HG03469 (cell line): ENCODE measurements around the gene GYPB.
"Not testable (repeated sequence)": the region's sequence is repeated elsewhere in the genome, so short reads cannot be mapped to it uniquely, and the experiment has no call there.

Experiments
- ATAC-seq: cut with Tn5 transposase; IDR thresholded peaks from one replicate; pipeline ENCODE4 v1.9.1; 2021; ENCODE audit warnings: mild to moderate bottlenecking, moderate library complexity, moderate number of reproducible peaks; ENCODE audit not compliant: unreplicated experiment

GYPB gene

DNA sequence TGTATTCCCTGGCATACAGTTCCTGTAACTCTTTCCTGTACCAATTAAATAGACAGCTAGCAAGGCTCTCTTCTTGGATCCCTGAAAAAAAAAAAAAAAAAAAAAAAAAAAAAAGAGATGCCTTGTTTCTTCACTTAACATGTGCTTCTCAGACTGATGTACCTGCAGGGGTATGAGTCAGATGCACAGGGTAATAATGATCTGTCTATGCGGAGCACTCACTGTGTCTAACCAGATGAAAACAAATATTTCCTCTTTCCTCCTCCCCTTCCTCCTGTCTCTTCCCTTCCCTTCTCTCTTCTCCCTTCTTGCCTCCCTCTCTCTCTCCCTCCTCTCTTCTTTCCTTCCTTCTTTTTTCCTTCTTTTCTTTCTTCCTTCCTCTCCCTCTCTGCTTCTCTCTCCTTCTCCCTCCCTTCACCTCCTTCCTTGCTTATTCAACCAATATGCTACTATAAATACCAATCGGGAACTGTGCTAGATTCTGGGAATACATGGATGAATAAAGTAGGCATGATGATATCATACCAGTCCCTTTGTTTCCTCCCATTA is 3.0 kb downstream of the GYPB start:
- ATAC-seq = not testable (repeated sequence)

DNA sequence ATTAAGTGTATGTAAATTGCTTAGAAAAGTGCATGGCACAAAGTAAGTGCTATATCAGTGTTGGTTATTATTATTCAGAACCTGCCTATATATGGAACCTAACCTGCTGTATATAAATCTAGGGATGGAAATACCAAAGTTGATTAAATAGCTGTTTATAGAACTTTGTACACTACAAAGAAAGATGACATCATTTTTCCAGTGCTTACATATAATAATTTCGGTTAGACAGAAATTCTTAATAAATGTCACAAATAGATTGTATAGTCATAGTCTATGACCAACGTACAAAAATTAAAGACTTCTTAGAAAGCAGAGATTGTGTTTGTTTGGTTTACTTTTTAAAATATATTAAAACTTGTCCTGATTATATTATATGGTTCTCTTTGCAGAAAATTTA is 4.4 kb downstream of the GYPB start:
- ATAC-seq = no peak

DNA sequence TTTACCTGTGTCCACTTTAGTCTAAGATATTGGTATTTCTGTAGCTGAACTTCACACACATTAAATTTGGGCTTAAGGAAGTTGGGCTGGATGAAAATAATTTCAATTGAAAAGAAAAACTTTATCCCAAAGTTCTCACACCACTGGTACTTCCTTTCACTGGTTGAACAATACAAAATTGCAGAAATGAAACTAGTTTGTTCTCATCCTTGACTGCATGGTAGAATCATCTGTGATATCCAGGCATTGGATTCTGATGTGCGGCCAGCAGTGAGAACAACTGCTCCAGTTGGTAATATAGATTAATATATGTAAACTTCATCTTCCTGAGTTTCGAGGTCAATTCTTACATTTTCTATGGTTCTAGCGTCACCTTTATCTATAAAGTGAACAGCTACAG is 10.6 kb downstream of the GYPB start:
- not testable (repeated sequence) for ATAC-seq

GRCh38 chr4:144007960-144008359 is 11.2 kb downstream of the GYPB start:
- not testable (repeated sequence) for ATAC-seq

DNA sequence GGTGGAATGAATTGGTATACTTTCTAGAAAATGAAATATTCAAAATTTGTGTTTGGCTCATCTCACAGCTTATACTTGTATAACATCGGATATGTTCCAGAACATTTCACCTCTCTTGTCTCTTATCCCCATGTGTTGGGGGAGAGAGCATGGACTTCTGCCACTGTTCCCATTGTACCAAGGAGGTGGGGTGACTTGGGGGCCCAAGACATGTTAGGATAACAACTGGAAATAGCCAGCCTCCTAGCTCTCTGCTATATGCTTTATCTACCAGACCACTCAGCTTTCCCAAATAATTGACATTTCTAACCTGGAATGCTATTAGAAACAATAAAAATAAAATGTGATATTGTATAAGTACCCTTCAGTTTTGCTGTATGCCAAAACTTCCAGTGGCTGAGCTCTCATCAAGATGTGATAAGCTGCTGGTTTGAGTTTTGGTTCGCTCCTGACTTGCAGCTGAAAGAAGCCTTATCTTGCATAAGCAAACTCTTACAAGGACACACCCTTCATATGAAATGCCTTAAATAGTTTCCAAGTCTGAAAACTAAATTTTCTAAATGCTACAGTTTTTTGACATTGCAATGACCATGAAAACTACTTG is 12.9 kb downstream of the GYPB start:
- ATAC-seq = not testable (repeated sequence)

DNA sequence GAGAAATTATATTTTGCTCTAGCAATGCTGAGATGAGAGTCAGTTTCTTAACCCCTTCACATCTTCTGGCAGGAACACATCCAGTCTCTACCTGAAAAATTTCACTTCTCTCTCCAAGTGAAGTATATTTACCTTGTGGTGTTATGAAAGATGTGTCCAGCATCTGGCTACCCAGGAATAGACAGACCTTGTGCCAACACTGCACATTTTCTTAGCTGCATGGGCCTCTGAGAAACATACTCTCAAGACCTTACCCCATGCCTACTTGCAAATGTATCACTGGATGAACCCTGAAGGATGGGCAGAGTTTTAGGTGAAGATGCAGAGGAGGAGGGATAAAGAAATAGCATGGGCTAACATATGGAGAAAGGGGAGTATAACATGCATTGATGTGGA is 13.6 kb downstream of the GYPB start:
- not testable (repeated sequence) for ATAC-seq

DNA sequence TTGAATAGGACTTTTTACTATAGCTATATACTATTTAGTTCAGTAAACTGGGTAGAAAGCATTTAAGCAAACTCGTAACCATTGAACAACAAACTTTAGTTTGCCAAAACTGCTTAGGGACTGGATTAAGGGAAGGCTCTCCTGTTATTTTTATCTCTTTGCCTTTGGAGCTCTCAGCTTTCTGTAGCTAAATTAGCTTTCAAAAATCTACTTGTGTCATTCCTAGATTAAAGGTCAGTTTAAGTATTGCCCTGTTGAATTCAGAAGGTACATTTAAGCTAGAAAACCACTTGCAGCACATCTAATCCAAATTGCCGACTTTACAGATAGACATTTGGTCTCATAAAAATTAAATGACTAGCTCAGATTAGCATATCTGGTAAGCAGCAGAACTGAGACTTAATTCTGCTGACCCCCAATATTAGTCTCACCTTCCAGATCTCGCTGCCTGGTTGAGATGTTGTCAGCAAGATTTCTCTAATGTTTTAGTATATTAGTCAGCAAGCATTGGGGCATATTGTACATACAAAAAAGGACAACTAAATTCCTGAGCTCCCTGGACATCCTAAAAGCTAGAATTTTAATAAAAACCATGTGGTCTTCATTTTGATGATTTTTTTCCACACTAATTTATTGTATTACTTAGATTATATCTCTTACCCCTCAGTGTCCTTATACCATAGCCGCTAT is 14.2 kb downstream of the GYPB start:
- ATAC-seq = not testable (repeated sequence)

DNA sequence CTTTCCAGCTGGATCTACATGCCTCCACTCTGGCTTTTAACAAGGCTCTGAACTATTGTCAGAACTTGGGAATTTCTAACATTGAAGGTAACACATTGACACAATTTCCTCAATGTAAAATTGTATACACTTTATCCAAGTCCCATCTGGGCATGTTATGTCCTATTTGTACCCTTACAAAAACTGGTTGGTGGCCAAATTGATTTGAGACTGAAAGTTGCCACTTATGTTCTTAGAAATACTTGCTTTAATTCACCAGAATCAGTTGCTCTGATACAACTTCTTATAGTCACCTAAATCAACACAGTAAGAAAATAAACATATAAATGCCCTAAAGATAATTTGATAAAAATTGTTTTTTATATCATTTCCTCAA is 15.3 kb downstream of the GYPB start:
- ATAC-seq = not testable (repeated sequence)

- not testable (repeated sequence) for ATAC-seq
Measured at GRCh38 chr4:144003205-144003889, 15.8 kb downstream of the GYPB start.

GRCh38 chr4:144000331-144000995 is 18.7 kb downstream of the GYPB start:
- ATAC-seq = not testable (repeated sequence)

GRCh38 chr4:143996193-143996592 is 23.0 kb downstream of the GYPB start:
- ATAC-seq = not testable (repeated sequence)

DNA sequence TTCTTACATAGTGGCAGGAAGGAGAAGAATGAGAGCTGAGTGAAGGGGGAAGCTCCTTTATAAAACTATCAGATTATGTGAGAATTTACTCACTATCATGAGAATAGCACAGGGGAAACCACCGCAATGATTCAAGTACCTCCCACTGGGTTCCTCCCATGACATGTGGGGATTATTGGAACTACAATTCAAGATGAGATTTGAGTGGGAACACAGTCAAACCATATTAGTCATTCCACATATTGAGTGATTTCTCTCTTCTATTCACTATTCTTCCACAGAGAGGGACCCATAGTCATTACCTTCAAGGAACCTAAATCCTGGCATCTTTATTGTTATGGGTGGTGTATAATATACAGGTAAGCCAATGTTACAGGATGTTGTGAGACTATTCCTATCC is 27.4 kb downstream of the GYPB start:
- not testable (repeated sequence) for ATAC-seq

DNA sequence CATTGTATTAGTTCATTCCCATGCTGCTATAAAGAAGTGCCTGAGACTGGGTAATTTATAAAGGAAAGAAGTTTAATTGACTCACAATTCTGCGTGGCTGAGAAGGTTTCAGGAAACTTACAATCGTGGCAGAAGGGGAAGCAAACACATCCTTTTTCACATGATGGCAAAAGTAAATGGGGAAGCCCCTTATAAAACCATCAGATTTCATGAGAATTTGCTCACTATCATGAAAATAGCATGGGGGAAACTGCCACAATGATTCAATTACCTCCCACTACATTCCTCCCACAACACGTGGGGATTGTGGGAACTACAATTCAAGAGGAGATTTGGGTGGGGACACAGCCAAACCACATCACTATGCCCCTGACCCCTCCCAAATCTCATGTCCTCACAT is 28.5 kb downstream of the GYPB start:
- not testable (repeated sequence) for ATAC-seq

DNA sequence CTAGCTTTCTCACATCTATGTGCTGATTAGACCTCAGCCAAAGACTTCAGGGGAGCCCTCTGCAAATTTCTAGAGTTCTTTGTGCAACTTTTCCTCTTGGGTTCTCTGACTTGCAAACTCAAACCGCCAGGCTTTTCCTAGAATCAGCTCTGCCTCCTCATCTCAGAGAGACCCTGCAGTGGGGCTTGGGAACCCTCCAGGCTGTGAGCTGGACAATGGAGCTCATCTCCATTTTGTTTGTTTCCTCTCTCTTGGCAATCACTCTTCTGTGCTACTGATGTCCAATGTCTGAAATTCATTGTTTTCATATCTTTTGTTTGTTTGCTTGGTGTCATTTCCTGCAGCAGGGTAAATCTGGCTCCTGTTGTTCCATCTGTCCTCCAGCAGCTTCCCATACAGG is 33.0 kb downstream of the GYPB start:
- ATAC-seq = no peak

GRCh38 chr4:143980776-143981175 is 38.4 kb downstream of the GYPB start:
- not testable (repeated sequence) for ATAC-seq

- ATAC-seq = not testable (repeated sequence)
Measured at GRCh38 chr4:143975527-143975926, 43.7 kb downstream of the GYPB start.

GRCh38 chr4:143974021-143974420 is 45.2 kb downstream of the GYPB start:
- not testable (repeated sequence) for ATAC-seq

DNA sequence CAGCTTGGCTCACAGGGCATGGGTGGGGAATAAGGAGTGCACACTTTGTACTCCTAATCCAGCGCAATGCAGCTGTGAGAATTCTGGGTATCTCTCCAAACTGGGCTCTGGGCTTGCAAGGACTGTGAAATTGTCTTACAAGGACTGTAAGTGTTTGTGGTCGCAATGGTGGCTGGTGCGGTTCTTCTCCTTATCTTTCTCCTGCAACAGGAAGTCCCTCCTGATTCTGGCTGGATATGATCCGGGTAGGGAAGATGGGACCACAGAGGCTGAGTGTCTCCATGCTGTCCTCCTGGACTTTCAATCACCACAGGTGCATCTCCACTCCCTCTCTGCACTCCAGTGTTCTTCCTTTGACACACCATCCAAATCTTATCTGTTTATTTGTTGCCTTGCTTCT is 58.1 kb downstream of the GYPB start:
- no peak for ATAC-seq

DNA sequence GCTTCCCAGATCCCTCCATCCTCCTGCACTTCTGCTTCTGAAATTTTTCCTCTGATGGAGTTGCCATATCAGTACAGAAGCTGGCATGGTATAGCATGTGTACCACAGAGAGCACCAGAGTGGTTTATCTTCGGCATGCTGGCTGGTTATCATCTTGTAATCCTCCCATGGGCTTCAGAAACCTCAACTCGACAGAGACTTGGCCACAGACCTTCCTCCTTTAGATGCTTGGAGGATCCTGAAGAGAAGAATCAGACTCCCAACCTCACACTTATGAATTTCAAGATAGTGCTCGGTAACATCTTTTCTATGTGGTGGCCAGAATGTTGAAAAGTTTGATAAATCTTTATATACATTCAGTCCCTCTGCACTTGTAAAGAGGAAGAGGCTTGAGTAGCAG is 63.9 kb downstream of the GYPB start:
- not testable (repeated sequence) for ATAC-seq

GRCh38 chr4:143951458-143951972 is 67.7 kb downstream of the GYPB start:
- not testable (repeated sequence) for ATAC-seq

- not testable (repeated sequence) for ATAC-seq
Measured at GRCh38 chr4:143950967-143951366, 68.2 kb downstream of the GYPB start.
